CD4-positive, CD25-positive, alpha-beta regulatory T cell (primary cell): ENCODE results near the gene GGCX. TPM values are rescaled to one million over a fixed set of nuclear protein-coding genes. Genes with fewer than 3 reads are reported as not detected.
"Not testable (repeated sequence)": the region's sequence is repeated elsewhere in the genome, so short reads cannot be mapped to it uniquely, and the experiment has no call there.

ENCODE experiments used
- ATAC-seq, 2 donors: fragments of 150-1000 bp; cut with Tn5 transposase; one replicate each; pipeline ENCODE4 v1.10.0; 2021; ENCODE audit warnings: low read depth in 2 of 2, moderate number of reproducible peaks in 2 of 2, moderate library complexity in 1 of 2
- DNase-seq, 3 donors: peaks; one replicate each; pipeline versions ENCODE4 v3.0.0 to v3.0.0-alpha.2; 2012 to 2022; ENCODE audit warnings: mixed read lengths in 1 of 3
- H3K27ac ChIP-seq: one replicate; pipeline ENCODE4 v1.7.0; 2013; ENCODE audit warnings: mild to moderate bottlenecking, low read length; ENCODE audit not compliant: insufficient read depth, poor library complexity, severe bottlenecking
- H3K27me3 ChIP-seq: one replicate; pipeline ENCODE4 v1.7.0; 2013; ENCODE audit warnings: low read length; ENCODE audit not compliant: control insufficient read depth, insufficient read depth
- H3K36me3 ChIP-seq: one replicate; pipeline ENCODE4 v1.7.0; 2013; ENCODE audit warnings: mild to moderate bottlenecking, low read length, moderate library complexity; ENCODE audit not compliant: control insufficient read depth, insufficient read depth
- H3K4me1 ChIP-seq: 2 replicates; pipeline ENCODE4 v1.7.0; 2013; ENCODE audit warnings: mild to moderate bottlenecking, low read length; ENCODE audit not compliant: insufficient read depth, control insufficient read depth, poor library complexity, severe bottlenecking
- H3K4me3 ChIP-seq: one replicate; pipeline ENCODE4 v1.7.0; 2013; ENCODE audit warnings: low read depth, mild to moderate bottlenecking, low read length, moderate library complexity
- H3K9me3 ChIP-seq, 2 experiments: 1 replicate in 1 of 2; 2 replicates in 1 of 2; pipeline ENCODE4 v1.7.0; 2013; ENCODE audit warnings: low read length in 2 of 2, mild to moderate bottlenecking in 1 of 2, moderate library complexity in 1 of 2; ENCODE audit not compliant: control insufficient read depth in 2 of 2
- H3K27ac Mint-ChIP-seq, 3 donors: one replicate each; pipeline ENCODE4 v1.8.0; 2020 to 2022; ENCODE audit warnings: mild to moderate bottlenecking in 3 of 3, mixed read lengths in 3 of 3, moderate library complexity in 2 of 3
- H3K27me3 Mint-ChIP-seq: one replicate; pipeline ENCODE4 v1.8.0; 2022; ENCODE audit warnings: mild to moderate bottlenecking, mixed read lengths
- H3K36me3 Mint-ChIP-seq: one replicate; pipeline ENCODE4 v1.8.0; 2020; ENCODE audit warnings: mixed read lengths
- H3K4me1 Mint-ChIP-seq, 4 donors: one replicate each; pipeline ENCODE4 v1.8.0; 2020 to 2022; ENCODE audit warnings: mixed read lengths in 4 of 4, mild to moderate bottlenecking in 1 of 4
- H3K4me3 Mint-ChIP-seq, 4 donors: one replicate each; pipeline ENCODE4 v1.8.0; 2020 to 2022; ENCODE audit warnings: mild to moderate bottlenecking in 4 of 4, mixed read lengths in 4 of 4, moderate library complexity in 3 of 4
- H3K9me3 Mint-ChIP-seq, 7 donors: one replicate each; pipeline ENCODE4 v1.8.0; 2020 to 2022; ENCODE audit warnings: mixed read lengths in 7 of 7, mild to moderate bottlenecking in 3 of 7, moderate library complexity in 2 of 7
- polyA plus RNA-seq, 4 donors: library from polyadenylated mRNA; unstranded; fragments of 300-500 nt; fragmentation: Illumina TruSeq; gene quantifications; one replicate each; pipeline ENCODE4 v1.2.3, GENCODE V29; 2021
- total RNA-seq: library from RNA; stranded (reverse); gene quantifications from one replicate; pipeline ENCODE4 v1.2.3, GENCODE V29; 2022

GGCX gene
- total and polyA plus RNA-seq, 5 donors from 2014 or later = 16.7 to 28.1 (median 18.3) TPM

- Histone ChIP-seq H3K4me3 (peak overlapping the region; percentile 82), H3K4me1 (peaks cover 16% of the 10 kb centered on the region), H3K36me3 (peaks cover 16% of the 10 kb centered on the region)
- ATAC-seq, H3K9me3 ChIP-seq, H3K27ac ChIP-seq, DNase-seq, H3K9me3 Mint-ChIP-seq, H3K27me3 Mint-ChIP-seq, H3K27me3 ChIP-seq: not testable (repeated sequence)
- peak overlapping the region; percentile 26 to 96 (median 92) for H3K27ac Mint-ChIP-seq
- peaks cover 8 to 40% (median 18%) of the 10 kb centered on the region in 4 donors for H3K4me1 Mint-ChIP-seq
- H3K4me3 Mint-ChIP-seq = peak overlapping the region; percentile 92 to 98 (median 96)
- H3K36me3 Mint-ChIP-seq = peaks cover 10% of the 10 kb centered on the region
These were observed 928 bp downstream of the GGCX start for GRCh38 chr2:85560403-85560726.

DNA sequence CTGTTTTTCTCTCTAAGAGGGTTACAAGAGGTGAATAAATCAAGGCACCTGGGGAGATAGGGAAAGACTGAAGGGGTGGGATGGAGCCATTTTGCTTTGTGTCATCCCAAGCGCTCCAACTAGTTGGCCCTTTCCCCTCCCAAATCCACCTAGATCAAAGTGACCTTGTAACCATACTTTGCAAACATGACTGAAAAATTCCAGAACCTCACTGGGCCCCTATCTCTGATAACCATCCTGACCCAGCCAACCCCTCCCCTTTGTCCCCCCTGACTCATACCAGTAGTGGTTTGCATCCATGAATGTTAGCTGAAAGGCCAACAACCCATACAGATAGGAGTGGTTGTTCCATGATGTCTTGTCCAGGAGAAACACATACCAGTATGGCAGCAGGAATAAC lies 3.1 kb downstream of the GGCX start:
- H3K36me3 ChIP-seq = peaks cover 28% of the 10 kb centered on the region
- no peaks in the 10 kb centered on the region for H3K9me3 ChIP-seq
- peak overlapping the region in 2 of 4 donors; percentile 21 to 56 for H3K4me3 Mint-ChIP-seq
- H3K27me3 Mint-ChIP-seq = no peaks in the 10 kb centered on the region
- H3K27ac ChIP-seq = no peak overlapping the region
- H3K27me3 ChIP-seq = no peaks in the 10 kb centered on the region
- no peak for ATAC-seq
- H3K4me3 ChIP-seq = no peak overlapping the region
- peaks cover 16% of the 10 kb centered on the region for H3K4me1 ChIP-seq
- peaks cover 0 to 2% (median 0%) of the 10 kb centered on the region in 7 donors for H3K9me3 Mint-ChIP-seq
- H3K27ac Mint-ChIP-seq = peak overlapping the region in 2 of 3 donors; percentile 42 to 68
- DNase-seq = no peak
- peaks cover 14% of the 10 kb centered on the region for H3K36me3 Mint-ChIP-seq
- H3K4me1 Mint-ChIP-seq = peaks cover 8 to 40% (median 18%) of the 10 kb centered on the region in 4 donors

GRCh38 chr2:85557130-85557529 lies 4.2 kb downstream of the GGCX start:
- no peaks in the 10 kb centered on the region for H3K27me3 ChIP-seq
- no peak overlapping the region for H3K27ac Mint-ChIP-seq
- peaks cover 14% of the 10 kb centered on the region for H3K4me1 ChIP-seq
- H3K4me1 Mint-ChIP-seq = peaks cover 8 to 38% (median 20%) of the 10 kb centered on the region in 4 donors
- no peaks in the 10 kb centered on the region for H3K9me3 ChIP-seq
- DNase-seq (no peak), ATAC-seq (no peak)
- peaks cover 19% of the 10 kb centered on the region for H3K36me3 Mint-ChIP-seq
- no peak overlapping the region for H3K27ac ChIP-seq
- no peaks in the 10 kb centered on the region for H3K27me3 Mint-ChIP-seq
- H3K9me3 Mint-ChIP-seq = peaks cover 0 to 2% (median 0%) of the 10 kb centered on the region in 7 donors
- H3K4me3 Mint-ChIP-seq = no peak overlapping the region
- peaks cover 33% of the 10 kb centered on the region for H3K36me3 ChIP-seq
- H3K4me3 ChIP-seq = no peak overlapping the region

DNA sequence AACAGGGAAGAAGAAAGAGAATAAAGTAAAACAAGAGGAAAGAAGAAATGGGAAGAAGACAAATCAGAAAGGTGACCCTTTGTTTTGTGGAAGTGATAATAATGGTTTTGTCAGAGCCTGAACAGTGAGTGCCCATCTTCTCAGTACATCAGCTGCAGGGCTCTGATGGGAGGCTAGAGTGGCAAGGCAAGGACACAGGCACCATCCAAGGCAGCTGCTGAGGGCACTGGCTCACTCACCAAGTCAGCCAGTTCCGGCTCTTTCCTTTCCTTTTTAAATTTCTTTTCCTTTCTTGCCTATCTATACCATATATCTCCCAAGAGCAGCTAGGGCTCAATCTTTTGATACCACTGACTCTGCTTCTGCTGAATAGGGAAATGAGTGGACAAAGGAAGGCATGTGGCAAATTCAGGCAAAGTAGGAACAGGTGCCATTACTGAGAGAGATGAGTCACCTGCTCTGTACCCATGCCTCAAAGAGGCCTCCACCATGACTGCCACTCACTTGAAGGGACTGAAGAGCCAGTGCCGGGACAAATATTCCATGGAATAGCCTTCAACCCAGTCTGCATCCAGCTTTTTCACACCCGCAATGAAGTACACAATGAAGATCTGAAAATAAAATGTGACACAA lies 6.2 kb downstream of the GGCX start:
- Histone ChIP-seq H3K36me3 (peaks cover 49% of the 10 kb centered on the region), H3K4me1 (no peaks in the 10 kb centered on the region), H3K27ac (no peak overlapping the region), H3K9me3 (no peaks in the 10 kb centered on the region), H3K27me3 (no peaks in the 10 kb centered on the region), H3K4me3 (no peak overlapping the region)
- Mint-ChIP-seq H3K36me3 (peaks cover 29% of the 10 kb centered on the region), H3K27ac (no peak overlapping the region), H3K4me3 (peak overlapping the region in 1 of 4 donors; percentile 36), H3K9me3 (no peaks in the 10 kb centered on the region), H3K4me1 (peaks cover 4 to 24% (median 16%) of the 10 kb centered on the region in 4 donors), H3K27me3 (no peaks in the 10 kb centered on the region)
- no peak for ATAC-seq
- DNase-seq = no peak

DNA sequence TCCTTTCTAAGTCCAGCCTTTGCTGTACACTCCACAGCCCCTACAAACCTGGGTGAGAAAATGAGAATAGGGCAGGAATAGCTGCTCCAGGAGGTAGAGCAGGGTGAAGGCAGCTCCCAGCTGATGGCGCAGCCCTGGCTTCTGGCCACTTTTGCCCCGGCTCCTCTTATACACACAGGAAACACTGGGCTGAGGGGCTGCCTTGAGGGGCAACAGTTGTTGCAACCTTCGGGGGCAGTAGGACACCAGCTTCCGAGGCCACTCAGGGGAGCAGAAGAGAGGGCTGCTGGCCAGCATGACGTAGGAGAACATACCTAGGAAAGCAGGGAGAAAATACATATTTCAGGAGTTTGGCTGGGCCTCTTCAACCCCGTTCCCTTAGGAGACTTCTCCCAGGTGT lies 8.1 kb downstream of the GGCX start:
- Mint-ChIP-seq H3K4me3 (no peak overlapping the region), H3K9me3 (no peaks in the 10 kb centered on the region), H3K4me1 (peaks cover 4 to 12% (median 8%) of the 10 kb centered on the region in 4 donors), H3K27me3 (no peaks in the 10 kb centered on the region), H3K36me3 (peaks cover 35% of the 10 kb centered on the region), H3K27ac (peak overlapping the region in 1 of 3 donors; percentile 73)
- Histone ChIP-seq H3K27ac (no peak overlapping the region), H3K36me3 (peaks cover 47% of the 10 kb centered on the region), H3K9me3 (no peaks in the 10 kb centered on the region), H3K4me3 (no peak overlapping the region), H3K27me3 (no peaks in the 10 kb centered on the region), H3K4me1 (no peaks in the 10 kb centered on the region)
- no peak for ATAC-seq
- no peak for DNase-seq

DNA sequence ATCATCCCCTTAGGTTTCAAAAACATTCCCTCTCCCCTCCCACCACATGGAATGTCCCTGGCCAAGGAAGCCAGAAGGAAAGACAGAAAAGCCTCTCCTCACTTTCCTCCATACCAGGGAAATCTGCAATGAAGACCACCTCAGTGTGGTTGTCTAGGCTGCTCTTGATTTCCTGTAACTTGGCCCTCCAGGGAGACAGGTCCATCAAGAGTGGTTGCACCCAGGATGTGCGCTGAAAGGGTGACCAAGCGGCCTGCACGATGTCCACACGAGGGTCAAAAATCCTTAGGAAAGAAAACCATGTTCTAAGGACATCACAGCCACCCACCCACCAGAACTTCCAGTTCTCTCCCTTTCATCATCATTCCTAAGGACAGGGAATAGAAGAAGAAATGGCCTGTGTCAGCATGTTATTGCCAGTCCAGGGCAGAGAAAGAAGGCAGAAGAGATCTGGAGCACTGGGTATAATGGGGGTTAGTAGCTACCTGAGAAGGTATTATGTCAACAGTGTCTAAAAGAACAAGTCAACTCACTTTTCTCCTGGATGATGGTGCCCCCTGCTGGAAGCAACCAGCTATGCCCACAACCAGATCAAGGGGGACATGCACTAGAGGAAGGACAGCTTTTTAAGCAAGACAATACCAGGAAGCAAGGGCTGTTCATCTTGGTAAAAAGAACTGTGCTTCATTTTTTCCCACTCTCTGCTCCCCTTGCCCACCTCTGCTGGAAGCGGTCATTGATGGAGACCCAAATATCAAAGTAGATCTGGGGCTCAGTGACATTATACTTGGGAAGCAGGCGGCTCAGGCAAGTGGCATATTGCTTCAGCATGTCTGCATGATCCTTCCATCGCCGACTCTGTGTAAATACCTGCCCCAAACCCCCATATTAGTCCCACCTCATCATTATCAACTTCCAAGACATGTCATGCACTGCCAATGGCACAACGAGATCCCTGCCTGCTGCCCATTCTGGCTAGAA lies 9.3 kb downstream of the GGCX start:
- Mint-ChIP-seq H3K27ac (peak overlapping the region in 2 of 3 donors; percentile 66 to 75), H3K9me3 (no peaks in the 10 kb centered on the region), H3K4me3 (no peak overlapping the region), H3K27me3 (no peaks in the 10 kb centered on the region), H3K36me3 (peaks cover 30% of the 10 kb centered on the region), H3K4me1 (peaks cover 4 to 8% (median 4%) of the 10 kb centered on the region in 4 donors)
- Histone ChIP-seq H3K9me3 (no peaks in the 10 kb centered on the region), H3K4me3 (no peak overlapping the region), H3K4me1 (no peaks in the 10 kb centered on the region), H3K27ac (no peak overlapping the region), H3K36me3 (peaks cover 44% of the 10 kb centered on the region), H3K27me3 (no peaks in the 10 kb centered on the region)
- ATAC-seq (peak; percentile 91 to 95), DNase-seq (peak; percentile 79 to 92 (median 89))

GRCh38 chr2:85550486-85550885 lies 10.8 kb downstream of the GGCX start:
- Mint-ChIP-seq H3K9me3 (no peaks in the 10 kb centered on the region), H3K27me3 (no peaks in the 10 kb centered on the region), H3K27ac (no peak overlapping the region), H3K36me3 (peaks cover 24% of the 10 kb centered on the region), H3K4me1 (peaks cover 0 to 8% (median 4%) of the 10 kb centered on the region in 4 donors), H3K4me3 (no peak overlapping the region)
- no peak overlapping the region for H3K27ac ChIP-seq
- H3K4me1 ChIP-seq = no peaks in the 10 kb centered on the region
- ATAC-seq (no peak), DNase-seq (no peak)
- H3K4me3 ChIP-seq = no peak overlapping the region
- no peaks in the 10 kb centered on the region for H3K27me3 ChIP-seq
- no peaks in the 10 kb centered on the region for H3K9me3 ChIP-seq
- H3K36me3 ChIP-seq = peaks cover 50% of the 10 kb centered on the region
